NCI-H146 (cell line): ENCODE measurements around the gene RGN.
"Not testable (repeated sequence)": the region's sequence is repeated elsewhere in the genome, so short reads cannot be mapped to it uniquely, and the experiment has no call there.

Experiments
- DNase-seq: peaks from one replicate; lab custom pipeline; 2025; lab: John Stamatoyannopoulos, UW

RGN gene

GRCh38 chrX:47078129-47079043 lies at the start of gene RGN:
Gene RGN, plus strand, starts transcription at chrX:47078443. Its CDS starts 2,702 bp downstream, at chrX:47081145.
- no peak for DNase-seq

- DNase-seq: peak; percentile 42
These were observed 47.9 kb upstream of the RGN start for GRCh38 chrX:47030339-47030738.

GRCh38 chrX:47047989-47048388 lies 30.3 kb upstream of the RGN start:
- DNase-seq: no peak

GRCh38 chrX:47059142-47059874 lies 18.9 kb upstream of the RGN start:
- no peak for DNase-seq

- no peak for DNase-seq
These were observed 17.5 kb upstream of the RGN start for GRCh38 chrX:47060708-47061107.

- no peak for DNase-seq
These were observed 16.9 kb upstream of the RGN start for GRCh38 chrX:47061238-47061919.

GRCh38 chrX:47063179-47063578 lies 15.1 kb upstream of the RGN start:
- no peak for DNase-seq

- DNase-seq: no peak
These were observed 10.0 kb upstream of the RGN start for GRCh38 chrX:47068214-47068613.

- no peak for DNase-seq
These were observed 9.5 kb upstream of the RGN start for GRCh38 chrX:47068720-47069119.

- peak; percentile 10 for DNase-seq
These were observed 2.1 kb downstream of the RGN start for GRCh38 chrX:47080215-47080914.

- peak; percentile 37 for DNase-seq
These were observed 2.6 kb downstream of the RGN start for GRCh38 chrX:47080915-47081236.

GRCh38 chrX:47091149-47091775 lies 13.0 kb downstream of the RGN start:
- no peak for DNase-seq

- peak; percentile 15 for DNase-seq
These were observed 15.0 kb downstream of the RGN start for GRCh38 chrX:47093248-47093647.

GRCh38 chrX:47093860-47094259 lies 15.6 kb downstream of the RGN start:
- no peak for DNase-seq

- peak; percentile 40 for DNase-seq
These were observed 18.8 kb downstream of the RGN start for GRCh38 chrX:47097018-47097417.

GRCh38 chrX:47098338-47099094 lies 20.3 kb downstream of the RGN start:
- DNase-seq: no peak

GRCh38 chrX:47101206-47101605 lies 23.0 kb downstream of the RGN start:
- no peak for DNase-seq

GRCh38 chrX:47110936-47111615 lies 32.8 kb downstream of the RGN start:
- not testable (repeated sequence) for DNase-seq

GRCh38 chrX:47112316-47112954 lies 34.2 kb downstream of the RGN start:
- DNase-seq: no peak
